Measurements from ENCODE around the gene IGSF21.

- TF ChIP-seq EZH2 (IDR thresholded peaks at IDR 0.05; ENCODE audit: borderline replicate concordance, insufficient read depth, low read depth, low read length, poor library complexity, severe bottlenecking) (no peak), CTCF (IDR thresholded peaks at IDR 0.05) (no peak)
Measured at GRCh38 chr1:18114726-18115410, 7.3 kb downstream of the IGSF21 start.
